TTC549 (cell line): ENCODE results near the gene CFAP107.
"Not testable (repeated sequence)": the region's sequence is repeated elsewhere in the genome, so short reads cannot be mapped to it uniquely, and the experiment has no call there.

ENCODE experiments used
- FAIRE-seq: peaks from 2 replicates; lab custom pipeline; 2012; peaks lifted over from hg19 to GRCh38; lab: Jason Lieb, UNC

Gene CFAP107

GRCh38 chr1:12781488-12781887 lies 35.5 kb downstream of the CFAP107 start:
- peak; percentile 48 for FAIRE-seq

- not testable (repeated sequence) for FAIRE-seq
Observed at GRCh38 chr1:12783783-12784182, 37.8 kb downstream of the CFAP107 start.

GRCh38 chr1:12784729-12785128 lies 38.7 kb downstream of the CFAP107 start:
- not testable (repeated sequence) for FAIRE-seq

- not testable (repeated sequence) for FAIRE-seq
Observed at GRCh38 chr1:12791097-12791496, 45.1 kb downstream of the CFAP107 start, which contains the start of gene PRAMEF1. PRAMEF1 (plus strand) TSS chr1:12791397; CDS start chr1:12793228, 1,831 bp downstream.

GRCh38 chr1:12798911-12799310 lies 52.9 kb downstream of the CFAP107 start:
- FAIRE-seq: no peak

GRCh38 chr1:12799730-12800129 lies 53.7 kb downstream of the CFAP107 start:
- no peak for FAIRE-seq

- FAIRE-seq: no peak
Observed at GRCh38 chr1:12809933-12810332, 63.9 kb downstream of the CFAP107 start.

- FAIRE-seq: no peak
Observed at GRCh38 chr1:12810691-12811408, 64.8 kb downstream of the CFAP107 start.

GRCh38 chr1:12811409-12811784 lies 65.4 kb downstream of the CFAP107 start:
- no peak for FAIRE-seq
